Measurements from ENCODE around the gene DDX24. TPM values are rescaled to one million over a fixed set of nuclear protein-coding genes. Genes with fewer than 3 reads are reported as not detected.

Gene DDX24
- total RNA-seq, 1 donor from 2014 or later: 191 TPM

- intact Hi-C loops (cut with DNase I): no loop called here
- TF ChIP-seq CTCF (IDR thresholded peaks at IDR 0.05): no peak
- H3K4me3 ChIP-seq: peak within 1 kb of the TSS; percentile 46
- ATAC-seq: peak; percentile 77
- H3K4me1 ChIP-seq: peaks cover 9% of the 10 kb centered on the region
- H3K36me3 ChIP-seq: no peaks in the 10 kb centered on the region
- no peaks in the 10 kb centered on the region for H3K9me3 ChIP-seq
- peak within 1 kb of the TSS; percentile 80 for H3K27ac ChIP-seq
- no peak for DNase-seq
- no peaks in the 10 kb centered on the region for H3K27me3 ChIP-seq
Measured at GRCh38 chr14:94110552-94111181, 29.7 kb upstream of the DDX24 start, which contains the start of gene IFI27. Gene IFI27 (plus strand): TSS chr14:94110736.

GRCh38 chr14:94109915-94110250, 28.9 kb upstream of the DDX24 start:
- peaks cover 1% of the 10 kb centered on the region for H3K4me1 ChIP-seq
- intact Hi-C loops (cut with DNase I): no loop called here
- no peak for TF ChIP-seq CTCF (IDR thresholded peaks at IDR 0.05)
- no peak overlapping the region for H3K4me3 ChIP-seq
- H3K9me3 ChIP-seq: no peaks in the 10 kb centered on the region
- H3K27me3 ChIP-seq: no peaks in the 10 kb centered on the region
- peak overlapping the region; percentile 80 for H3K27ac ChIP-seq
- DNase-seq (no peak), ATAC-seq (no peak)
- H3K36me3 ChIP-seq: no peaks in the 10 kb centered on the region

GRCh38 chr14:94104731-94105130, 23.7 kb upstream of the DDX24 start:
- Histone ChIP-seq H3K9me3 (no peaks in the 10 kb centered on the region), H3K4me3 (no peak overlapping the region), H3K36me3 (no peaks in the 10 kb centered on the region), H3K27ac (no peak overlapping the region), H3K4me1 (no peaks in the 10 kb centered on the region), H3K27me3 (no peaks in the 10 kb centered on the region)
- TF ChIP-seq CTCF (IDR thresholded peaks at IDR 0.05): no peak
- DNase-seq (no peak), ATAC-seq (no peak)
- intact Hi-C loops (cut with DNase I): no loop called here

- H3K27me3 ChIP-seq: no peaks in the 10 kb centered on the region
- TF ChIP-seq CTCF (IDR thresholded peaks at IDR 0.05): no peak
- H3K36me3 ChIP-seq: no peaks in the 10 kb centered on the region
- H3K9me3 ChIP-seq: no peaks in the 10 kb centered on the region
- no peak overlapping the region for H3K4me3 ChIP-seq
- H3K4me1 ChIP-seq: no peaks in the 10 kb centered on the region
- intact Hi-C loops (cut with DNase I): no loop called here
- no peak overlapping the region for H3K27ac ChIP-seq
- no peak for DNase-seq
- no peak for ATAC-seq
Measured at GRCh38 chr14:94103554-94104150, 22.6 kb upstream of the DDX24 start.

GRCh38 chr14:94102768-94103482, 21.9 kb upstream of the DDX24 start:
- no peak for ATAC-seq
- Histone ChIP-seq H3K27ac (no peak overlapping the region), H3K27me3 (no peaks in the 10 kb centered on the region), H3K4me1 (no peaks in the 10 kb centered on the region), H3K9me3 (no peaks in the 10 kb centered on the region), H3K36me3 (no peaks in the 10 kb centered on the region), H3K4me3 (no peak overlapping the region)
- TF ChIP-seq CTCF (IDR thresholded peaks at IDR 0.05): no peak
- intact Hi-C loops (cut with DNase I): no loop called here
- DNase-seq: no peak

Data from upper lobe of right lung (tissue), 1 donor.